ENCODE measurements around the gene DNAH10. TPM values are rescaled to one million over a fixed set of nuclear protein-coding genes. Genes with fewer than 3 reads are reported as not detected.

The DNAH10 gene
- total RNA-seq, 1 experiment from 2014 or later, result 0.09 TPM

DNA sequence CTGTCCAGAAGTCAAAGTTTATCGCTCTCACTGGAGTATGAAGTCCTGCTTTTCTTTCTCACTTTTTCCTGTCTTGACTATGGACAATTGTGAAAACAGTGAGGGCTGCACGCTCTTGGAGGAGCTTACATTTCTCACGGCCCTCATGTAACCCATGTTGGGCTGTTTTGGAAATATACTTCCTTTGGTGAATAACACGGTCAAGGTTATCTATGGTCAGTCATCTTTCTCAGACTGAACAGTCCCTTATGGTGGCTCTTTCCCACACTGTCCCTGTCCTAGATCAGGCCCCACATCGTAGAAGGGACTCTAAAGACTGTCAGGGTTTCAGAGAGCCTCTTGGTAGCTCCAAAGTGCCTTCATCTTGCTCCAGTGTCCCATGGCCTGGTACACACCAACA, 203.3 kb downstream of the DNAH10 start (continued):
- TF ChIP-seq, protein P1, sequence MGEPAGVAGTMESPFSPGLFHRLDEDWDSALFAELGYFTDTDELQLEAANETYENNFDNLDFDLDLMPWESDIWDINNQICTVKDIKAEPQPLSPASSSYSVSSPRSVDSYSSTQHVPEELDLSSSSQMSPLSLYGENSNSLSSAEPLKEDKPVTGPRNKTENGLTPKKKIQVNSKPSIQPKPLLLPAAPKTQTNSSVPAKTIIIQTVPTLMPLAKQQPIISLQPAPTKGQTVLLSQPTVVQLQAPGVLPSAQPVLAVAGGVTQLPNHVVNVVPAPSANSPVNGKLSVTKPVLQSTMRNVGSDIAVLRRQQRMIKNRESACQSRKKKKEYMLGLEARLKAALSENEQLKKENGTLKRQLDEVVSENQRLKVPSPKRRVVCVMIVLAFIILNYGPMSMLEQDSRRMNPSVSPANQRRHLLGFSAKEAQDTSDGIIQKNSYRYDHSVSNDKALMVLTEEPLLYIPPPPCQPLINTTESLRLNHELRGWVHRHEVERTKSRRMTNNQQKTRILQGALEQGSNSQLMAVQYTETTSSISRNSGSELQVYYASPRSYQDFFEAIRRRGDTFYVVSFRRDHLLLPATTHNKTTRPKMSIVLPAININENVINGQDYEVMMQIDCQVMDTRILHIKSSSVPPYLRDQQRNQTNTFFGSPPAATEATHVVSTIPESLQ (CRISPR knock-in tag; IDR thresholded peaks at IDR 0.05), result no peak
- TF ChIP-seq, protein P2, sequence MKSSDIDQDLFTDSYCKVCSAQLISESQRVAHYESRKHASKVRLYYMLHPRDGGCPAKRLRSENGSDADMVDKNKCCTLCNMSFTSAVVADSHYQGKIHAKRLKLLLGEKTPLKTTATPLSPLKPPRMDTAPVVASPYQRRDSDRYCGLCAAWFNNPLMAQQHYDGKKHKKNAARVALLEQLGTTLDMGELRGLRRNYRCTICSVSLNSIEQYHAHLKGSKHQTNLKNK (CRISPR knock-in tag; IDR thresholded peaks at IDR 0.05), result no peak
- no peak for TF ChIP-seq IRF2 (CRISPR knock-in tag; IDR thresholded peaks at IDR 0.05; ENCODE audit: borderline replicate concordance, low read depth)

DNA sequence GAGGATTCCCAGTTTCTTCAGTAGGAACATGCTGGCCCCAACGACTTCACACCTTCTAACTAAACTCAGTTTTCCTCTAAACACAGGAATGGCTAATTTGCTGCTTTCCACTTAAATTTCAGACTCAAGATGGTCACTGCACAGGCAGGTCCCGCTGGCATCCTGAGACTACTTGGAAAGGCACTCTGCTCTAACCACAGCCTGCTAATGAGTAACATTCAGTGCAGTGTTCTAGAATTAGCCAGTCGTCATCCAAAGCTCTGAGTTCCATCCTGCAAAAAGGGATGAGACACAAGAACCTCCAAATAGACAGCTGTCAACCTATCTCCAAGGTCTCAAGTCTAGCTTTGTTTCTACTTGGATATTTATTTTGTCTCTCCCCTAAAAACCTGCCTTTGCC, 204.5 kb downstream of the DNAH10 start:
- CTCF ChIA-PET, result interaction anchor here (3.1 kb wide), 1 partner anchor 28 kb away, joined by 12 read pairs; no protein-coding TSS in a partner anchor
- Mint-ChIP-seq H3K27ac (no peak overlapping the region), H3K36me3 (no peaks in the 10 kb centered on the region), H3K27me3 (ENCODE audit: low read depth) (peaks cover 100% of the 10 kb centered on the region), H3K4me3 (no peak overlapping the region), H3K9me3 (no peaks in the 10 kb centered on the region), H3K4me1 (peaks cover 10% of the 10 kb centered on the region)
- POLR2A ChIA-PET, result no interaction called here
- ATAC-seq (no peak), DNase-seq (ENCODE audit: low spot score) (no peak)
- no peak for TF ChIP-seq PRRX2 (CRISPR knock-in tag; IDR thresholded peaks at IDR 0.05)
- TF ChIP-seq, protein P3, sequence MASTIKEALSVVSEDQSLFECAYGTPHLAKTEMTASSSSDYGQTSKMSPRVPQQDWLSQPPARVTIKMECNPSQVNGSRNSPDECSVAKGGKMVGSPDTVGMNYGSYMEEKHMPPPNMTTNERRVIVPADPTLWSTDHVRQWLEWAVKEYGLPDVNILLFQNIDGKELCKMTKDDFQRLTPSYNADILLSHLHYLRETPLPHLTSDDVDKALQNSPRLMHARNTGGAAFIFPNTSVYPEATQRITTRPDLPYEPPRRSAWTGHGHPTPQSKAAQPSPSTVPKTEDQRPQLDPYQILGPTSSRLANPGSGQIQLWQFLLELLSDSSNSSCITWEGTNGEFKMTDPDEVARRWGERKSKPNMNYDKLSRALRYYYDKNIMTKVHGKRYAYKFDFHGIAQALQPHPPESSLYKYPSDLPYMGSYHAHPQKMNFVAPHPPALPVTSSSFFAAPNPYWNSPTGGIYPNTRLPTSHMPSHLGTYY (CRISPR knock-in tag; IDR thresholded peaks at IDR 0.05), result no peak

DNA sequence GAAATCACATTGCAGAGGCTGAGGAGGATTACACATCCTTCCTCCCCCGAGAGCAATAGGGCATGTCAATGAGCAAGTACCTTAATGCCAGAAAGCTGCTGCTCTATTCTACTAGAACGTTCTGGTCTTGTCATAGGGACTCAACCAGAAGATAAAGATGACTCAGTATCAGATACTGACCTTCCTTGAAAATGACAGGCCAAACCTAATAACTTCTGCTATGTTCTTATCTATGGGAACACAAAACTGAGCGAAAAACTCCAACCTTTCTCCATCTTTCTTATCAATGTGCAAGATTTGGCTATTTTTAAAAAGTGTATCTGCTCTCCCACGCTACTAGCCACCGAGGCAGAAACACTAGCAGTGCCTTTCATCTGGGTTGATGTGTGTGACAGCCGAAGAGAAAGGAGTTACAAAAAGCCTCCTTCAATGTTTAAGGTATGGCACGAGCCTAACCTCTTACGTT, 205.1 kb downstream of the DNAH10 start:
- no peaks in the 10 kb centered on the region for H3K36me3 Mint-ChIP-seq
- POLR2A ChIA-PET, result no interaction called here
- ATAC-seq, result no peak
- CTCF ChIA-PET, result no interaction called here
- H3K4me3 Mint-ChIP-seq, result no peak overlapping the region
- no peaks in the 10 kb centered on the region for H3K9me3 Mint-ChIP-seq
- DNase-seq (ENCODE audit: low spot score), result no peak
- peaks cover 97% of the 10 kb centered on the region for H3K27me3 Mint-ChIP-seq (ENCODE audit: low read depth)
- peaks cover 12% of the 10 kb centered on the region for H3K4me1 Mint-ChIP-seq
- H3K27ac Mint-ChIP-seq, result no peak overlapping the region
- TF ChIP-seq, protein P4, sequence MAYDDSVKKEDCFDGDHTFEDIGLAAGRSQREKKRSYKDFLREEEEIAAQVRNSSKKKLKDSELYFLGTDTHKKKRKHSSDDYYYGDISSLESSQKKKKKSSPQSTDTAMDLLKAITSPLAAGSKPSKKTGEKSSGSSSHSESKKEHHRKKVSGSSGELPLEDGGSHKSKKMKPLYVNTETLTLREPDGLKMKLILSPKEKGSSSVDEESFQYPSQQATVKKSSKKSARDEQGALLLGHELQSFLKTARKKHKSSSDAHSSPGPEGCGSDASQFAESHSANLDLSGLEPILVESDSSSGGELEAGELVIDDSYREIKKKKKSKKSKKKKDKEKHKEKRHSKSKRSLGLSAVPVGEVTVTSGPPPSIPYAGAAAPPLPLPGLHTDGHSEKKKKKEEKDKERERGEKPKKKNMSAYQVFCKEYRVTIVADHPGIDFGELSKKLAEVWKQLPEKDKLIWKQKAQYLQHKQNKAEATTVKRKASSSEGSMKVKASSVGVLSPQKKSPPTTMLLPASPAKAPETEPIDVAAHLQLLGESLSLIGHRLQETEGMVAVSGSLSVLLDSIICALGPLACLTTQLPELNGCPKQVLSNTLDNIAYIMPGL (CRISPR knock-in tag; IDR thresholded peaks at IDR 0.05), result no peak
- TF ChIP-seq SP1 (CRISPR knock-in tag; conservative IDR thresholded peaks at IDR 0.05) (no peak), SOX15 (CRISPR knock-in tag; IDR thresholded peaks at IDR 0.05) (no peak), CREB1 (CRISPR knock-in tag; IDR thresholded peaks at IDR 0.05) (no peak), SMAD3 (CRISPR knock-in tag; IDR thresholded peaks at IDR 0.05; ENCODE audit: borderline replicate concordance) (no peak), ZNF671 (CRISPR knock-in tag; IDR thresholded peaks at IDR 0.05) (no peak), GTF2I (CRISPR knock-in tag; conservative IDR thresholded peaks at IDR 0.05) (no peak), ESRRA (CRISPR knock-in tag; IDR thresholded peaks at IDR 0.05; ENCODE audit: borderline replicate concordance) (no peak), ZNF232 (CRISPR knock-in tag; IDR thresholded peaks at IDR 0.05) (no peak), ETV6 (CRISPR knock-in tag; IDR thresholded peaks at IDR 0.05) (no peak), FOXJ3 (CRISPR knock-in tag; IDR thresholded peaks at IDR 0.05; ENCODE audit: borderline replicate concordance) (no peak), ZNF396 (CRISPR knock-in tag; IDR thresholded peaks at IDR 0.05; ENCODE audit: borderline replicate concordance) (no peak)
- TF ChIP-seq, protein P5, sequence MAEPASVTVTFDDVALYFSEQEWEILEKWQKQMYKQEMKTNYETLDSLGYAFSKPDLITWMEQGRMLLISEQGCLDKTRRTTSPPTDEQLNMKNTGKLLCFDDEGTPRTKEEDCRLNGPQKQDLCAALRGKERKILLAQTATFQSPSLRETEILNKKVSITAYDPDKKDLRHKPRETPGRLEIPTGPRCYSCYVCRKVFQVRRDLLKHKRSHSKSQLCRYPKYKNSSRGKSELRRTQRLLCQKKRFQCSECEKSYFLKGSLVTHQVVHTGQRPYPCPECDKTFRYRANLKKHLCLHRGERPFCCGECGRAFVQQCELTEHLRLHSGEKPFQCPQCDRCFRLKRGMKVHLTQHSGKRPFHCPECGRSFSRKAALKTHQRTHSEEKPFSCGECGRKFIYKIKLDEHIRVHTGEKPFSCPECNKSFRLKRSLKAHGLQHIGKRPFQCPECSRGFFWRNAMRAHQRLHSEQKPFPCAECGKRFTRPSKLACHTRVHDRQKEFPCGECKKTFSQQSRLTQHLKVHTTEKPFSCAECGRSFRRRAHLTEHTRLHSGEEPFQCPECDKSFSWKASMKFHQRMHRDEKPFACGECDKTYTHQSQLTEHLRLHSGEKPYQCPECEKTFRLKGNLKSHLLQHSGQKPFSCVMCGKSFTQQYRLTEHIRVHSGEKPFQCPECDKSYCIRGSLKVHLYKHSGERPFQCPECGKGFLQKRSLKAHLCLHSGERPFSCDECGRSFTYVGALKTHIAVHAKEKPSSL (CRISPR knock-in tag; conservative IDR thresholded peaks at IDR 0.05), result no peak
- TF ChIP-seq, protein P6, sequence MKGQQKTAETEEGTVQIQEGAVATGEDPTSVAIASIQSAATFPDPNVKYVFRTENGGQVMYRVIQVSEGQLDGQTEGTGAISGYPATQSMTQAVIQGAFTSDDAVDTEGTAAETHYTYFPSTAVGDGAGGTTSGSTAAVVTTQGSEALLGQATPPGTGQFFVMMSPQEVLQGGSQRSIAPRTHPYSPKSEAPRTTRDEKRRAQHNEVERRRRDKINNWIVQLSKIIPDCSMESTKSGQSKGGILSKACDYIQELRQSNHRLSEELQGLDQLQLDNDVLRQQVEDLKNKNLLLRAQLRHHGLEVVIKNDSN (CRISPR knock-in tag; IDR thresholded peaks at IDR 0.05), result no peak
- TF ChIP-seq, protein P7, sequence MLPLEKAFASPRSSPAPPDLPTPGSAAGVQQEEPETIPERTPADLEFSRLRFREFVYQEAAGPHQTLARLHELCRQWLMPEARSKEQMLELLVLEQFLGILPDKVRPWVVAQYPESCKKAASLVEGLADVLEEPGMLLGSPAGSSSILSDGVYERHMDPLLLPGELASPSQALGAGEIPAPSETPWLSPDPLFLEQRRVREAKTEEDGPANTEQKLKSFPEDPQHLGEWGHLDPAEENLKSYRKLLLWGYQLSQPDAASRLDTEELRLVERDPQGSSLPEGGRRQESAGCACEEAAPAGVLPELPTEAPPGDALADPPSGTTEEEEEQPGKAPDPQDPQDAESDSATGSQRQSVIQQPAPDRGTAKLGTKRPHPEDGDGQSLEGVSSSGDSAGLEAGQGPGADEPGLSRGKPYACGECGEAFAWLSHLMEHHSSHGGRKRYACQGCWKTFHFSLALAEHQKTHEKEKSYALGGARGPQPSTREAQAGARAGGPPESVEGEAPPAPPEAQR (CRISPR knock-in tag; IDR thresholded peaks at IDR 0.05), result no peak
- TF ChIP-seq, protein P8, sequence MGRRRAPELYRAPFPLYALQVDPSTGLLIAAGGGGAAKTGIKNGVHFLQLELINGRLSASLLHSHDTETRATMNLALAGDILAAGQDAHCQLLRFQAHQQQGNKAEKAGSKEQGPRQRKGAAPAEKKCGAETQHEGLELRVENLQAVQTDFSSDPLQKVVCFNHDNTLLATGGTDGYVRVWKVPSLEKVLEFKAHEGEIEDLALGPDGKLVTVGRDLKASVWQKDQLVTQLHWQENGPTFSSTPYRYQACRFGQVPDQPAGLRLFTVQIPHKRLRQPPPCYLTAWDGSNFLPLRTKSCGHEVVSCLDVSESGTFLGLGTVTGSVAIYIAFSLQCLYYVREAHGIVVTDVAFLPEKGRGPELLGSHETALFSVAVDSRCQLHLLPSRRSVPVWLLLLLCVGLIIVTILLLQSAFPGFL (CRISPR knock-in tag; IDR thresholded peaks at IDR 0.05; ENCODE audit: borderline replicate concordance), result no peak
- TF ChIP-seq, protein P3 (CRISPR knock-in tag; IDR thresholded peaks at IDR 0.05), result no peak
